Right lung (tissue), 5 donors: ENCODE results near the gene OSBPL8. TPM values are rescaled to one million over a fixed set of nuclear protein-coding genes. Genes with fewer than 3 reads are reported as not detected.

ENCODE experiments used
- DNase-seq, 2 donors: peaks; one replicate each; pipeline ENCODE4 v3.0.0-alpha.2; 2013
- polyA plus RNA-seq, 5 donors: library from polyadenylated mRNA; unstranded; fragments of 120-200 nt; gene quantifications; one replicate each; pipeline versions ENCODE4 v1.2.1 to v1.2.3, GENCODE V29; 2013; ENCODE audit warnings: inconsistent platforms in 1 of 5, low replicate concordance in 1 of 5; ENCODE audit not compliant: insufficient read length in 5 of 5, insufficient read depth in 1 of 5

The OSBPL8 gene
- polyA plus RNA-seq, 5 donors = 32.5 to 72.8 (median 61.6) TPM

DNA sequence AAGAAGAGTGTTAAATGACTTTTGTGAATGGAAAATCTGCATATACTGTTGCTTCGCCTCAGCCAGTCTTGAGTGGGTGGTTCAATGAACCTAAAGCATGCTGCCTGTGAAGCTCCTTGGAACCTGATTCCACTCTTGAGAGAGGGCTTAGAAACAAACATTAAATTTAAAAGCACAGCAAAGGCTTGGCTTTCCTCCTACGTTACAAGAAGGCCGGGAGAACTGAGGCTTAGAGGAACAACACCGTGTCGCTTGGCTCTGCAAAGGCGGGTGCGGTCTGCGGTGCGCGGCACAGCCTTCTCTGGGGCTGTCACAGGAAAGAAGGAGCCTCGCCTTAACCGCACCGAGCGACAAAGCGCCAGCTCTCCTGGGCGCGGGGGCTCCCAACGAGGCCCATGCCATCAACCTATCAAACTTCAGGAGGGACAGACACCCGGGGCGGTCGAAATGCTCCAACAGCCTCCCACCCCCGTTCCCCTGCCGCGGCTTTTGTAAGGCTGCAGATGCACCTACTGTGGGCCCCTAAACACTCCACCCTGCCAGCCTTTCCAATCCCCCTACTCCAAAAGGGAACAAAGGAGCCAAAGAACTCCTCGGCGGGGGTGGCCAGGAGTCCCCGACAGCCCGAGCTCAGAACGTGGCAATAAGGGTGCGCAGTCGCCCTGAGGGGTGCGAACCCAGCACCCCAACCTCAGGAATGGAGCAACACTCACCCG is 729 bp downstream of the OSBPL8 start:
- DNase-seq = peak; percentile 39 to 49

GRCh38 chr12:76556368-76556767 is 3.2 kb downstream of the OSBPL8 start:
- DNase-seq = no peak

DNA sequence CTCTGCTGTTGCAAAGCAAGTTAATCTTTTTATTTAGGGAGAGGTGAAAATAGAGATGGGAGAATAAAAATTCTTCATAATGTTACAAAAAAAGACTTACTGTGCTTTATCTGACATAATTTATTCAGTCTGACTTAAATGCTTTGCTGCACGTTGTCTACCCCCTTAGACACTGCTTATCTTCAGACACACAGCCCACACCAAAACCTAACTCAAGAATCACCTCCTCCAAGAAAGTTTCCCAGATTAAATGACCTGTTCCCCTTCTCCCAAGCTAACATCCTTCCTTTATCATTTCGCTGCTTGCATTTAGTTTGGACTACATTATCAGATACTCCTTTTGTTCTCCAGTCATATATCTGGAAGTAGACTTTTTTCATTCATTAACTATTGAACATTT is 3.8 kb downstream of the OSBPL8 start:
- no peak for DNase-seq

DNA sequence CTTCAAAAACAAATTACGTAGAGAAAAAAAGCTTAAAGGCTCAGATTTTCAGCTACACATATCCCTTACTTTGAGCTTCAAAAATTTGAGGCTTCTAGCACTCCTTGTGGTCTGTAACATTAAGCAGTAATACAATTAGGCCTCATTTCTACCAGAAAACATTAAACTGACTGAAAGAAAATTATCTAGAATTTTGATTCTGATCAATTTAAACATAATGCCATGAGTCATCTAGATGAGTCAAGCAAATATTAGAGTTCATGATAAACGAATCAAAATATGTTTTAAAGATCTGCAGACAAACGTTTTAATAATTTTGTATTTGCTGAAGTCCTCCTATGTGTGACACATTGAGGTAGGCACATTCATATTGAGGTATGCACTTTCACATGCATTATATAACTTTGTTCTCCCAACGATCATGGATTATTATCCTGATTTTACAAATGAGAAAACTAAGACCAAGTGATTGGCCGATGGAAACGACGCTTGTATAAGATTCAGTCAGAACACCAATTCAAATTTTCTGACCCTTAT is 4.3 kb downstream of the OSBPL8 start:
- DNase-seq = no peak

DNA sequence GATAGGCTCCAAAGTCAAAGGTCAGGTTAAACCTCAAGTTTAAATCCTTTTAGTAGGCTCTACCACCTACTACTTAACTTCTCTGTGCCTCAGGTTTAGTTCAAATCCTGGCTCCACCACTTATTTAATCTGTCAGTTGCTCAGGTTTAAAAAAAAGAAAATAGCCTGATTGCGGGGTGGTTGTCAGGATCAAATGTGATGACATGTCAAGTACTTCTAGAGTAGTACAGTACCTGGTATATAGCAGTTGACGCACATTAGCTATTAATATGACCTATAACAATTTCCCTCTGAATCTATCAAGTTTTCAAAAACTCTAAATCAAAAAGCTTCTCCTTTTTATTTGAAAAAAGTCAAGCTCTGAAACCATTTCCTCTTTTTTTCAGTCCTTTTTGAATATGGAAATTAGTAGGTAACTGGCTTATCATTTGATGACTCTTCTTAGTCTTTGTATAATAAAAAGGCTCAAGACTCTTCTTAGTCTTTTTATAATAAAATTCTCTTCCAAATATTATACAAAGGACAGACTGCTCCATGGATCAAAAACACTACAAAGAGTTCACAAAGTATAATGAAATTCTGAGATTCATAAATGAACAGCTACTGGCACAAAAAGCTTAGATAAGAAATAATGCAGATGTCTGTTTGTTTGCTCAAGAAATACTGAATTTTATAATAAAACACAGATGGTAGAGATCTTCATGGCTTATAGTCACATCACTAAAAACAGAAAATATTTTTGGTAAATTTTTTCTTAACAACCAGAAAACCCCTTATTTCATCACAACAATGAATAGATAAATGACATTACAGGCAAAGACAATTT is 5.0 kb downstream of the OSBPL8 start:
- no peak for DNase-seq

DNA sequence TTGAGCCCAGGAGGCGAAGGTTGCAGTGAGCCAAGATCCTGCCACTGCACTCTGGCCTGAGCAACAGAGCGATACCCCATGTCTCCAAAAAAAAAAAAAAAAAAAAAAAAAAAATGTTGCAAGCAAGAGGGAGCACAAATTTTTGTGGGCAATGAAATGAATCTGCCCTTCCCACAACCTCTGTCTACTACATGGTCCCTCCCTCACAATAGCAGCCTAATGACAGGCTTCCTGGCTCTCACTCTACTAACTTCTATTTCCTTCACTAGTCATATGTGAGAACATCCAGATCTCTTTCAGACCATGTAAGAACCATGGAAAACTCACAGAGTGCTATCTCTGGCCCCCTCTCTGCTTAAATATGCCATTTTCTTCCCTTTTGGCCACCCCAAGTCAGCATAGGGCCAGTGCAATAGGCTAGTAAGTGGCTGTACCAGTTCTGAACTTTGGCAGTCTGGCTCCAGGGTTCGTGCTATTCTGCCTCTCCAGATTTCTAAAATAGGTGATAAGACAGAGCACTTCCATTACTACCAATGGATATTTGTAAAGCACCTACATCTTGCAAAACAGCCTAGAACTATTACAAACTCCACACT is 7.1 kb downstream of the OSBPL8 start:
- no peak for DNase-seq

- no peak for DNase-seq
Measured at GRCh38 chr12:76551482-76551888, 8.1 kb downstream of the OSBPL8 start.

DNA sequence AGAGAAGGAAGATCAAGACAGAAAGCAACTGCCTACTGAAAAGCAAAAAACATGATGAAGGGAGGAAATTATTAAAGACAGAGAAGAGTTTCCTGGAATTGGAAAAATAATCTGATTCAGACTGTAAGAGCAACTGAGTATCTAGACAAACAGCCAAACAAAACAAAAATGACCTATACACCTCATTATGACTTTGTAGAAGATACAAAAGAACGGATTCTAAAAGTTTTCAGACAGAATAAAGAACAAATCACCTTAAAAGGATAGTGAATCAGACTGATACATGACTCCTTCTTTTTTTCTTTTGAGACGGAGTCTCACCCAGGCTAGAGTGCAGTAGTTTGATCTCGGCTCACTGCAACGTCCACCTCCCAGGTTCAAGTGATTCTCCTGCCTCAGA is 10.4 kb downstream of the OSBPL8 start:
- DNase-seq = no peak

DNA sequence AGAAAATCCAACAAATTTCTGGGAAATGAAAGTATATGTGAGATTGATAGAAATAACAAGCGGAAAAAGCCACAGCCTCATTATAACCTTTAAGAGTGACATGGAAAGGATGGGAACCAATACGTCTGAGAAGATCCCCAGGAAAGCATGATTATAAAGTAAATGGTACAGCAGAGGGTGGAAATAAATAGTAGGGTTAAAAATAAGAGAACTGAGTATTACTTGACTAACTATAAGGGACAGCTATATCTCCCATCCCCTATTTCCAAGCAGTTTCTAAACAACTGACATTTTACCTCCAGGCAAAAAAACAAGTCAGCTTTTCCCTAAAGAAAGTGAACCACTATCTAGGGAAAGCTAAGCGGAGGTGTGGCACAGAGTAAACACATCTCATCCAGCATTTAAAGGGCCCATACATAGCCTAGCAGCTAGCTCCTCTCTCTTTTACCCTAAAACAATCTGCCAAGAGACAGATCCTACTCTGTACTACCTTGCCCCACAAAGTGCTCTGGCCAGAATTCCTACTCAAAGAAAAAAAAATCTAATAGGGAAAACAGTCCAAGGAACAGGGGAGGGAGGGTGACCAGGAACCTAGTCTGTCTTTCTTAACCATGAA is 11.2 kb downstream of the OSBPL8 start:
- no peak for DNase-seq

GRCh38 chr12:76547526-76547925 is 12.0 kb downstream of the OSBPL8 start:
- DNase-seq = no peak

DNA sequence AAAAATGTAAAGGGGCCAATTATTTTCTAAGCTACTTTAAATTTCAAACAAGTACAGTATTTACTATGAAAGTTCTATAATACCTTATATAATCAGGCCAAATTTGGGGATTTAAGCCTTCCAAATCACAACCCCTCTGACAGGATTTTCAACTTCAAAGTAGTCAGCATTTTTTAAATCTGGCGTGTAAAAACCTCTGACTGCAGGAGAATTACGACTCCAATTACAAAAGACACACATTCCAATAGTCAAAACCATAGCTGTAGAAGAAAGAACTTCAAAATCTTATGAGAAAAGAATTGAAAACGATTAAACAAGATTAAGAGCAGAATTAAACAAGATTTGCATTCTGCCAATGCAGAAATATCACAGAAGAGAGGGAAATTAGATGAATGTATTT is 12.7 kb downstream of the OSBPL8 start:
- DNase-seq = no peak

DNA sequence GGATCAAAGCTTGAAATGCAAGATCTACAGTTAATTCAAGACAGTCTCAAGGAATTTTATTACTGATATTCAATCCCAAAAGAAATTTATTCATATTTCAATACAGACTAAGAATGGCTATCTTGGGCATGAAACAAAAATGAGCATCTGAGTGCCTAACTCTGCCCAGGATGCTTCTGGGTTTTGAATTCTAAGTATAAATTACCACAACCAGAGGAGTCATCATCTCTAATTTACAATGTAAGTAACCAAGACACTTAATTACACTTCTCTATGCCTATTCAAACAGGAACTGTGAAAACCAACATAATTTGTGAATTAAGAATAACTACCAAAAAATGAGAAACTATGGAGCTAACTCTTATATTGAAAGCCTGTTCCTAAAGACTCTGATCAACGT is 14.1 kb downstream of the OSBPL8 start:
- DNase-seq = no peak

DNA sequence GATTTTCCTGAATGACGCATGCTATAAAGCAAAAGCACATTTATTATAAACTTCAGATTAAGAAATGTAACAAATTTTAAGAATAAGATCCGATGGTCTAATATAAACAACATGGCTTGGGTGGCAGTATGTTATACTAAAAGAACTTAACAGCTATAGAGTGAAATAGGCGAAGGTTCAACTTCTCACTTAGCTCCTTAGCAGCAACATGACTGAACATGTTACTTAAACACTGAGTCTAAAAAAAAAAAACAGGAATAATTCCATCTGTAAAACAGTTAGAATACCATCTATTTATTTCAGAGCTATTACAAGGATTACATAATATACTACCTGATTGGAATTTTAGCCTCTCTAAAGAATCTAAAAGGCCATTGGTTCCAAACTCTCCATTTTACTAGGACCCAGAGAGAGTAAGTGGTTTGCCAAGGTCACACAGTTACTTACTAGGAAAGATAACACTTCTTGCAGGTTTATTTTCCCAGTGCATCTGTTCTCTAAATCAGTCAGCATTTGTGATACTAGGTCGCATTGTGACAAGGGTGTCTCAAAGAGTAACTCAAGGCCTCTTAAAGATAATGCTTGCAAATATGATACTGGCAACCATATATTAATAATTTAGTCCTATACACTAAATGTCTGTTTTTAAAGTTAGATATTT is 14.8 kb downstream of the OSBPL8 start:
- no peak for DNase-seq

GRCh38 chr12:76543813-76544347 is 15.7 kb downstream of the OSBPL8 start:
- DNase-seq = no peak

DNA sequence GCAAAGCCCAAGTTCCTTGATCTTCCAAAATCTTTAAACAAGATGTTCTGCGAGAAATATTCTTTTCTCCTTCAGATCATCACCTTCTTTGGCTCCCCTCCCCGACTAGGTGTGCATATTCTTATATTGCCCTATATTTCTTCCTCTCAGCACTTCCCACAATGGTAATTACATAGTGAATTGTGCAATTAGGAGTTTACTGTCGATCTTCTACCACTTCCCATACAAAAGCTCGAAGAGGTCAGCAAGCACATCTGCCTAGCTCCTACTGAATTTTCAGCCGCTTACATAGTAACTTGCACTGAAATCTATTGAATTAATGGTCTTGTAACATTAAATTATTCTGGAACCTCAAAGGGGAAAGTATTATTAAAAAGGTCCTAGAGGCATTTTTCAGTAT is 16.7 kb downstream of the OSBPL8 start:
- no peak for DNase-seq

GRCh38 chr12:76539727-76540126 is 19.8 kb downstream of the OSBPL8 start:
- no peak for DNase-seq

GRCh38 chr12:76537923-76538322 is 21.6 kb downstream of the OSBPL8 start:
- no peak for DNase-seq

- DNase-seq = no peak
Measured at GRCh38 chr12:76536546-76536945, 23.0 kb downstream of the OSBPL8 start.

- no peak for DNase-seq
Measured at GRCh38 chr12:76535170-76535569, 24.4 kb downstream of the OSBPL8 start.

DNA sequence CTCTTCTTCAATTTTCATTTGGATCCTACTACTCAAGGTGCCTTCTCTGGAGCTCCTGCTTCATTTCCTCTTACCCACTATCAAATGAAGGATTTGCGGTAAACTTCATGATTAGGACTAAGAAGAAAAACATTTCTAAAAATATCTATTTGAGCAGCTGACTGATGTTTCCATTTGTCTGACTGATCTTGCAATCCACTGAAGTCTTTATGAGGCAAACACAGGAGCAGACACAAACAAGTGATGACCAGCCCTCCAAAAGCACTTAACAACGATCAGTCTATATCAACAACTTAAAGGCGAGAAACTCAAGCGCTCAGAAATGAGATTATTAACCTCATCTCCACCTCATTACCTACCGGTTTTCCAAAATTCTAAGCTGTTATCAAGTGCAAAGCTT is 26.2 kb downstream of the OSBPL8 start:
- DNase-seq = no peak

DNA sequence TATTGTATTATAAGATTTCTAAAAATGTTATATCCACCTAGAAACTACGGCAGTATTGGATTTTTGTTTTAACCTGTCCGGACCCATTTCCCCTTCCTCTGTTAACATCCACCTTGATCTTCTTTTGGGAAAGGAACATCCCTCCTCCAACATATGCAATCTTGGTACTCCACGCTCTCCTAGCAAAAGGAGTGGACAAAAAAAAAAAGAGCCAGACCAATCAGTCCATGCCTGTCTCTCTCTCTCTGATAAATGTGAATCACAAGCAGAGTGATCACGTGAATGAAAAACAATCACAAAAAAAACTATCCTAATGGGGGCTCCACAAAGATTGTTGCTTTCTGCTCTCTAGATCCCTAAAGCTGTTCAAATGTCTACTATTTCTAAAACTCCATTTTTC is 27.1 kb downstream of the OSBPL8 start:
- DNase-seq = no peak
